BLaER1 treated with 17β-estradiol and CSF1 and Interleukin-3, amounts not matched to agents 10 nM and 100 nM (cell line): ENCODE data around the gene ADIPOQ.
"Not testable (repeated sequence)": the region's sequence is repeated elsewhere in the genome, so short reads cannot be mapped to it uniquely, and the experiment has no call there.

Experiments
- H3K27ac ChIP-seq, 11 experiments: shearing (Covaris generic); formaldehyde crosslinking; 2 replicates each; pipeline ENCODE4 v1.8.1; 2022
- H3K27me3 ChIP-seq, 11 experiments: shearing (Covaris generic); formaldehyde crosslinking; 2 replicates each; pipeline ENCODE4 v1.8.1; 2022
- H3K36me3 ChIP-seq, 11 experiments: shearing (Covaris generic); formaldehyde crosslinking; 2 replicates each; pipeline ENCODE4 v1.8.1; 2022
- H3K4me1 ChIP-seq, 10 experiments: shearing (Covaris generic); formaldehyde crosslinking; 2 replicates each; pipeline ENCODE4 v1.8.1; 2022
- H3K4me2 ChIP-seq, 11 experiments: shearing (Covaris generic); formaldehyde crosslinking; 2 replicates each; pipeline ENCODE4 v1.8.1; 2022
- H3K4me3 ChIP-seq, 10 experiments: shearing (Covaris generic); formaldehyde crosslinking; 2 replicates each; pipeline ENCODE4 v1.8.1; 2022
- H3K9ac ChIP-seq, 11 experiments: shearing (Covaris generic); formaldehyde crosslinking; 2 replicates each; pipeline ENCODE4 v1.8.1; 2022
- H3K9me3 ChIP-seq, 11 experiments: shearing (Covaris generic); formaldehyde crosslinking; replicated peaks in 1 of 11; 2 replicates each; pipeline ENCODE4 v1.8.1; 2022
- H4K20me1 ChIP-seq, 11 experiments: shearing (Covaris generic); formaldehyde crosslinking; 2 replicates each; pipeline ENCODE4 v1.8.1; 2022
- Cebpa-rat ChIP-seq, 11 experiments: shearing (Covaris generic); IDR thresholded peaks; 2 replicates each; pipeline ENCODE4 v1.8.1; 2022

Gene ADIPOQ

GRCh38 chr3:186875708-186876107 lies 33.2 kb downstream of the ADIPOQ start:
- H3K9ac ChIP-seq = no peak overlapping the region
- H3K4me2 ChIP-seq = no peak overlapping the region
- no peaks in the 10 kb centered on the region for H3K27me3 ChIP-seq
- no peaks in the 10 kb centered on the region for H3K36me3 ChIP-seq
- peaks cover 7 to 26% (median 12%) of the 10 kb centered on the region in 11 experiments; a peak in 15 of 22 replicates for H3K9me3 ChIP-seq
- H3K27ac ChIP-seq = no peak overlapping the region
- no peak overlapping the region for H3K4me3 ChIP-seq
- TF ChIP-seq Cebpa-rat (IDR thresholded peaks at IDR 0.05) = no peak
- no peaks in the 10 kb centered on the region for H4K20me1 ChIP-seq
- H3K4me1 ChIP-seq = peaks cover 0 to 30% (median 11%) of the 10 kb centered on the region in 10 experiments; a peak in 11 of 20 replicates

GRCh38 chr3:186879781-186880180 lies 37.3 kb downstream of the ADIPOQ start:
- H4K20me1 ChIP-seq = no peaks in the 10 kb centered on the region
- no peak overlapping the region for H3K27ac ChIP-seq
- H3K4me2 ChIP-seq = no peak overlapping the region
- no peaks in the 10 kb centered on the region for H3K27me3 ChIP-seq
- H3K4me3 ChIP-seq = no peak overlapping the region
- H3K9me3 ChIP-seq = peaks cover 3 to 21% (median 13%) of the 10 kb centered on the region in 11 experiments; a peak in 13 of 22 replicates
- TF ChIP-seq Cebpa-rat (IDR thresholded peaks at IDR 0.05) = no peak
- peaks cover 0 to 42% (median 6%) of the 10 kb centered on the region in 10 experiments; a peak in 12 of 20 replicates for H3K4me1 ChIP-seq
- H3K36me3 ChIP-seq = no peaks in the 10 kb centered on the region
- no peak overlapping the region for H3K9ac ChIP-seq

GRCh38 chr3:186880406-186880805 lies 37.9 kb downstream of the ADIPOQ start:
- Histone ChIP-seq H3K9me3 (peaks cover 7 to 21% (median 13%) of the 10 kb centered on the region in 11 experiments; a peak in 15 of 22 replicates), H3K4me2 (no peak overlapping the region)

GRCh38 chr3:186882150-186882524 lies 39.6 kb downstream of the ADIPOQ start:
- TF ChIP-seq Cebpa-rat (IDR thresholded peaks at IDR 0.05) = no peak
- H3K4me1 ChIP-seq = peaks cover 0 to 42% (median 6%) of the 10 kb centered on the region in 10 experiments; a peak in 12 of 20 replicates
- H3K27me3 ChIP-seq = no peaks in the 10 kb centered on the region
- no peak overlapping the region for H3K9ac ChIP-seq
- peak overlapping the region in 5 of 11 experiments; percentile 24 to 80 (median 76); a peak in 9 of 22 replicates for H3K4me2 ChIP-seq
- no peaks in the 10 kb centered on the region for H4K20me1 ChIP-seq
- H3K9me3 ChIP-seq = peaks cover 0 to 9% (median 6%) of the 10 kb centered on the region in 11 experiments; a peak in 14 of 22 replicates
- no peak overlapping the region for H3K4me3 ChIP-seq
- H3K36me3 ChIP-seq = no peaks in the 10 kb centered on the region
- peak overlapping the region in 2 of 11 experiments; percentile 25 to 59; a peak in 3 of 22 replicates for H3K27ac ChIP-seq

More at GRCh38 chr3:186880406-186880805, 37.9 kb downstream of the ADIPOQ start:
- no peaks in the 10 kb centered on the region for H3K27me3 ChIP-seq
- H3K9ac ChIP-seq = no peak overlapping the region
- no peak for TF ChIP-seq Cebpa-rat (IDR thresholded peaks at IDR 0.05)
- H3K36me3 ChIP-seq = no peaks in the 10 kb centered on the region
- no peak overlapping the region for H3K4me3 ChIP-seq
- H3K27ac ChIP-seq = no peak overlapping the region
- H4K20me1 ChIP-seq = no peaks in the 10 kb centered on the region
- H3K4me1 ChIP-seq = peaks cover 0 to 42% (median 6%) of the 10 kb centered on the region in 10 experiments; a peak in 12 of 20 replicates

- Histone ChIP-seq H3K4me3 (no peak overlapping the region), H4K20me1 (no peaks in the 10 kb centered on the region), H3K9me3 (peaks cover 0 to 4% (median 0%) of the 10 kb centered on the region in 11 experiments; a peak in 3 of 22 replicates), H3K4me1 (peaks cover 0 to 42% (median 6%) of the 10 kb centered on the region in 10 experiments; a peak in 12 of 20 replicates), H3K27me3 (no peaks in the 10 kb centered on the region), H3K4me2 (peak overlapping the region in 5 of 11 experiments; percentile 49 to 80 (median 76); a peak in 10 of 22 replicates), H3K36me3 (no peaks in the 10 kb centered on the region), H3K27ac (peak overlapping the region in 1 of 11 experiments; percentile 59; a peak in 2 of 22 replicates), H3K9ac (peak overlapping the region in 1 of 11 experiments; percentile 38; a peak in 1 of 22 replicates)
- no peak for TF ChIP-seq Cebpa-rat (IDR thresholded peaks at IDR 0.05)
Observed at GRCh38 chr3:186882881-186883685, 40.6 kb downstream of the ADIPOQ start.

GRCh38 chr3:186883686-186884058 lies 41.2 kb downstream of the ADIPOQ start:
- H3K36me3 ChIP-seq = no peaks in the 10 kb centered on the region
- TF ChIP-seq Cebpa-rat (IDR thresholded peaks at IDR 0.05) = no peak
- no peak overlapping the region for H3K4me3 ChIP-seq
- no peaks in the 10 kb centered on the region for H3K27me3 ChIP-seq
- no peak overlapping the region for H3K9ac ChIP-seq
- H3K4me1 ChIP-seq = peaks cover 0 to 46% (median 8%) of the 10 kb centered on the region in 10 experiments; a peak in 12 of 20 replicates
- peaks cover 0 to 4% (median 0%) of the 10 kb centered on the region in 11 experiments; a peak in 3 of 22 replicates for H3K9me3 ChIP-seq
- H3K4me2 ChIP-seq = peak overlapping the region in 3 of 11 experiments; percentile 76 to 80 (median 79); a peak in 6 of 22 replicates
- H3K27ac ChIP-seq = no peak overlapping the region
- no peaks in the 10 kb centered on the region for H4K20me1 ChIP-seq

- peaks cover 0 to 48% (median 9%) of the 10 kb centered on the region in 10 experiments; a peak in 12 of 20 replicates for H3K4me1 ChIP-seq
- not testable (repeated sequence) for H3K9me3 ChIP-seq, H3K27ac ChIP-seq, H3K27me3 ChIP-seq, H3K9ac ChIP-seq, H3K4me2 ChIP-seq, H4K20me1 ChIP-seq, H3K4me3 ChIP-seq, H3K36me3 ChIP-seq
Observed at GRCh38 chr3:186884868-186885267, 42.4 kb downstream of the ADIPOQ start.

GRCh38 chr3:186886202-186886981 lies 43.9 kb downstream of the ADIPOQ start:
- no peak overlapping the region for H3K4me3 ChIP-seq
- no peaks in the 10 kb centered on the region for H3K36me3 ChIP-seq
- no peaks in the 10 kb centered on the region for H3K27me3 ChIP-seq
- TF ChIP-seq Cebpa-rat (IDR thresholded peaks at IDR 0.05) = no peak
- H3K9ac ChIP-seq = no peak overlapping the region
- peaks cover 0 to 4% (median 0%) of the 10 kb centered on the region in 11 experiments; a peak in 3 of 22 replicates for H3K9me3 ChIP-seq
- H4K20me1 ChIP-seq = no peaks in the 10 kb centered on the region
- H3K4me2 ChIP-seq = no peak overlapping the region
- H3K4me1 ChIP-seq = peaks cover 0 to 34% (median 9%) of the 10 kb centered on the region in 10 experiments; a peak in 12 of 20 replicates
- no peak overlapping the region for H3K27ac ChIP-seq

GRCh38 chr3:186887507-186887938 lies 45.0 kb downstream of the ADIPOQ start:
- not testable (repeated sequence) for H3K27me3 ChIP-seq, H3K27ac ChIP-seq, H3K4me3 ChIP-seq, H4K20me1 ChIP-seq, H3K9ac ChIP-seq, H3K9me3 ChIP-seq, H3K4me2 ChIP-seq, H3K36me3 ChIP-seq
- H3K4me1 ChIP-seq = peaks cover 0 to 22% (median 7%) of the 10 kb centered on the region in 10 experiments; a peak in 10 of 20 replicates
